Karpas-422 (cell line): ENCODE results near the gene SERTAD4. TPM values are rescaled to one million over a fixed set of nuclear protein-coding genes. Genes with fewer than 3 reads are reported as not detected.
"Not testable (repeated sequence)": the region's sequence is repeated elsewhere in the genome, so short reads cannot be mapped to it uniquely, and the experiment has no call there.

Source experiments
- DNase-seq: peaks from one replicate; pipeline ENCODE4 v3.0.0-alpha.2; 2015
- H2AFZ ChIP-seq: fragments of 200-600 bp; sonication (generic); 2 replicates; pipeline ENCODE4 v1.6.1; 2014; ENCODE audit warnings: antibody characterized with exemption, low read length, mixed read lengths
- H3K27ac ChIP-seq: fragments of 200-600 bp; sonication (generic); 2 replicates; pipeline ENCODE4 v1.5.1; 2014; ENCODE audit warnings: mild to moderate bottlenecking, low read length, moderate library complexity
- H3K27me3 ChIP-seq: fragments of 200-600 bp; sonication (generic); 2 replicates; pipeline ENCODE4 v1.6.1; 2014; ENCODE audit warnings: low read length, mixed read lengths
- H3K36me3 ChIP-seq: fragments of 200-600 bp; sonication (generic); 2 replicates; pipeline ENCODE4 v1.6.1; 2014; ENCODE audit warnings: low read length, mixed read lengths; ENCODE audit not compliant: insufficient read depth
- H3K4me1 ChIP-seq: fragments of 200-600 bp; sonication (generic); 2 replicates; pipeline ENCODE4 v1.6.1; 2014; ENCODE audit warnings: mild to moderate bottlenecking, low read length, mixed read lengths
- H3K4me2 ChIP-seq: fragments of 200-600 bp; sonication (generic); 2 replicates; pipeline ENCODE4 v1.6.1; 2014; ENCODE audit warnings: low read length, low read depth, mild to moderate bottlenecking; ENCODE audit not compliant: poor library complexity, severe bottlenecking
- H3K4me3 ChIP-seq: fragments of 200-600 bp; sonication (generic); 2 replicates; pipeline ENCODE4 v1.5.1; 2014; ENCODE audit warnings: mild to moderate bottlenecking, antibody characterized with exemption, low read length, mixed read lengths
- H3K79me2 ChIP-seq: fragments of 200-600 bp; sonication (generic); 2 replicates; pipeline ENCODE4 v1.6.1; 2014; ENCODE audit warnings: mild to moderate bottlenecking, low read length, mixed read lengths
- H3K9ac ChIP-seq: fragments of 200-600 bp; sonication (generic); 2 replicates; pipeline ENCODE4 v1.6.0; 2014; ENCODE audit warnings: low read length
- H3K9me2 ChIP-seq: fragments of 200-600 bp; sonication (generic), shearing (Covaris generic); replicated peaks from 2 replicates; pipeline ENCODE4 v1.6.0; 2014; ENCODE audit warnings: mild to moderate bottlenecking, low read length, moderate library complexity; ENCODE audit not compliant: insufficient read depth
- H3K9me3 ChIP-seq: fragments of 300-700, 200-600 bp; sonication (generic); 2 replicates; pipeline ENCODE4 v1.6.1; 2014; ENCODE audit warnings: low read length, mixed read lengths
- H4K20me1 ChIP-seq: fragments of 200-600 bp; sonication (generic); 2 replicates; pipeline ENCODE4 v1.6.1; 2014; ENCODE audit warnings: mild to moderate bottlenecking, antibody characterized with exemption, low read length, low read depth; ENCODE audit not compliant: insufficient read depth
- total RNA-seq: library from RNA; depleted of rRNA; stranded (reverse); fragments of >200 nt; shearing (Covaris generic); gene quantifications from 2 replicates; pipeline ENCODE4 v1.2.3, GENCODE V29; 2014; ENCODE audit warnings: low replicate concordance

The SERTAD4 gene
- total RNA-seq, 1 experiment from 2014 or later = not detected

GRCh38 chr1:210260096-210260495 is 27.5 kb downstream of the SERTAD4 start:
- Histone ChIP-seq H3K27me3 (no peaks in the 10 kb centered on the region), H3K4me3 (no peak overlapping the region), H3K4me1 (no peaks in the 10 kb centered on the region), H2AFZ (no peak overlapping the region), H3K9me2 (no peaks in the 10 kb centered on the region), H3K9ac (no peak overlapping the region), H3K79me2 (no peaks in the 10 kb centered on the region), H3K36me3 (no peaks in the 10 kb centered on the region), H3K27ac (no peak overlapping the region), H3K9me3 (no peaks in the 10 kb centered on the region), H3K4me2 (no peak overlapping the region), H4K20me1 (no peaks in the 10 kb centered on the region)
- DNase-seq = no peak

DNA sequence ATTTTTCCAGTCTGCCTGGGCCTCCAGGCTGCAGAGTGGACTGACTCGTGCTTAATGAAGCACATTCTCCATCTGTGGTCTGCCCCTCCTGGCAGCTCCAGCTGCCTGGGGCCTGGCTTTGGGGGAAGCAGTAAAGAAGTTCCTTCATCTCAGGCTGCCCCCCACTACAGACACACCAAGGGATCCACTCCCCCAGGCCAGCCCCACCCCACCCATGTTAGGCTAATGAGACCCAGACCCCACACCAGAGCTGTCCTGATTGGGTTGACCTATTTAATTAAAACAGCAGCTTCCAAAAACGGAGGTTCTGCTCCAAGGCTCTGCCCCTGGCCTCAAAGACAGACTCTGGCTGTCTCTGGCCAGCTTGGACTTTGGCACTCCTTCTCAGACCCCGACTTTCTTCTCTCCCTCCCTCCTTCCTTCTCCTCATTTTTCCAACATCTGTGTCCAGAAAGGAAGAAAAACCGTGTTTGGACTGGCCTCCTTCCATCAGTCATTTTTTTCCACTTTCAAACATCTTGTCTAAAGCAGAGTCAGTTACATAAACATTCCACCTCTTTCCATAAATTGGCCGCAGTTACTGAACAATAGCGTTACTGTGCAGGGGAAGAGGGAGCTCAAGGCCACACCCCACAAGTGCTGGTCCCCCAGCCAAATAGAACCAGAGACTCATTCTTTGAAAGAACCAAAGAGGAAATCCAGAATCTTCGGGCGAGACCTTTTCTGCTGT is 29.7 kb downstream of the SERTAD4 start:
- Histone ChIP-seq H3K4me1 (no peaks in the 10 kb centered on the region), H3K9ac (no peak overlapping the region), H4K20me1 (no peaks in the 10 kb centered on the region), H3K4me2 (no peak overlapping the region), H3K36me3 (no peaks in the 10 kb centered on the region), H3K9me3 (no peaks in the 10 kb centered on the region), H3K9me2 (no peaks in the 10 kb centered on the region), H3K4me3 (no peak overlapping the region), H3K79me2 (no peaks in the 10 kb centered on the region), H3K27ac (no peak overlapping the region), H2AFZ (no peak overlapping the region), H3K27me3 (no peaks in the 10 kb centered on the region)
- DNase-seq = no peak

DNA sequence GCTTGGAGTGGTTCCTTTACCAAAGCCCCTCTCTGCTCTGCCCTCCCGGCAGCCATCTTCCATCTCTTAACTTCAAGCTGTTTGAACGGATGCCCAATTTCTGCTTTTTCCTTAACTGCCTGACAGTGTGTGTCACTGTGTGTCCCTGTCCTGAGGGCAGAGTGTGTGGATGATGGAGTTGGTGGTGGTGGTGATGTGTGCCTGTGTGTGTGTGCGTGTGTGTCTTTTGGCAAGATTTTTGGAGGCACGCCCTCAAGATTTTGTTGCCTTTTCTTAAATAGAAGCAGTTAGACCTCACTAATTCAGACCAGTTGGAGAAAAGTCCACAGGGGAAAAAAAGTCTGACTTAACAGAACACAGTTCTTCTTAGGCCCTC is 30.3 kb downstream of the SERTAD4 start:
- Histone ChIP-seq H3K4me1 (no peaks in the 10 kb centered on the region), H2AFZ (no peak overlapping the region), H3K79me2 (no peaks in the 10 kb centered on the region), H3K9me2 (no peaks in the 10 kb centered on the region), H3K36me3 (no peaks in the 10 kb centered on the region), H3K4me3 (no peak overlapping the region), H3K4me2 (no peak overlapping the region), H4K20me1 (no peaks in the 10 kb centered on the region), H3K9ac (no peak overlapping the region), H3K27ac (no peak overlapping the region), H3K27me3 (no peaks in the 10 kb centered on the region), H3K9me3 (no peaks in the 10 kb centered on the region)
- no peak for DNase-seq

- Histone ChIP-seq H3K9me3 (no peaks in the 10 kb centered on the region), H3K27ac (no peak overlapping the region), H2AFZ (no peak overlapping the region), H3K36me3 (no peaks in the 10 kb centered on the region), H3K9me2 (no peaks in the 10 kb centered on the region), H3K4me3 (no peak overlapping the region), H3K79me2 (no peaks in the 10 kb centered on the region), H4K20me1 (no peaks in the 10 kb centered on the region), H3K4me2 (no peak overlapping the region), H3K27me3 (no peaks in the 10 kb centered on the region), H3K4me1 (no peaks in the 10 kb centered on the region), H3K9ac (no peak overlapping the region)
- DNase-seq = no peak
Measured at GRCh38 chr1:210263963-210264362, 31.4 kb downstream of the SERTAD4 start.

DNA sequence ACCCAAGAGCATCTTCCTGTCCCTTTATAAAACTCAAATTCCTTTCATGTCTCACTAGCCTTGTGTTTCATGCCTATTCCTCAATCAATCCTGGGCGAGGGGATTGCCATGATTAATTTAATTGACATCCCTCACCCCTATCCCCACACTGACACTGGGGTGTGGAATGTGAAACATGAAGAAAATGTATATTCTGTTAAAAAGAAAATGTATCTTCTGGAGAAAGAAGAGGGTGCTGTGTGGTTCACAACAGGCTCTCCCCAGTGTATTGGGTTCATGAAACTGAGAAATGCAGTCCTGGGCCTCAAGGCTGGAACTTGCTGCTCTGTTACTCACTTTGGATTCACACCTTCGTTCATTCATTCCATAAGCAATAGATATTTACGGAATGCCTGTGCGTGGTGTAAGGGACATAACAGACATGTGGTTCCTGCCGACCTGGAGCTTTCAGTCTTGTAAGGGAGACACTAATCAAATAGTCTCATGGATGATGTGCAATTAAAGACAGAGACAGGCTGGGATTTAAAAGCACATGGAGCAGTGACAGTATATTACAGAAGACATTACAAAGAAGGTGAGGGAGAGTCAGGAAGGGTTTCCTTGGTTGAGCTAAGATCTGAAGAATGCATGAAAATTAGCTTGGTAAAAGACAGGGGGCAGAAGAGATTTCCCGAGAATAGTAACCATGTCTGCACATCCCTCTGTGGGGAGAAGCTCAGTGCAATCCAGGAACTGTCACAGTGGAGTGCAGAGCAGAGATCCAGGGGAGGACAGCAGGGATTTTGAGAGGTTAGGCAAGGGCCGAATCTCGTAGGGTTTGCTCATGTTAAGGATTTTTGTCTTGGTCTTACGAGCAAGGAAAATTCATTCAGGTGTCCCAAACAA is 32.1 kb downstream of the SERTAD4 start:
- no peaks in the 10 kb centered on the region for H3K36me3 ChIP-seq
- no peak overlapping the region for H3K27ac ChIP-seq
- no peaks in the 10 kb centered on the region for H3K79me2 ChIP-seq
- H3K9ac ChIP-seq = no peak overlapping the region
- H3K4me2 ChIP-seq = no peak overlapping the region
- H3K27me3 ChIP-seq = no peaks in the 10 kb centered on the region
- no peaks in the 10 kb centered on the region for H3K4me1 ChIP-seq
- DNase-seq = no peak
- no peaks in the 10 kb centered on the region for H3K9me3 ChIP-seq
- H2AFZ ChIP-seq = no peak overlapping the region
- no peak overlapping the region for H3K4me3 ChIP-seq
- H3K9me2 ChIP-seq = no peaks in the 10 kb centered on the region
- H4K20me1 ChIP-seq = no peaks in the 10 kb centered on the region

- not testable (repeated sequence) for H2AFZ ChIP-seq, H3K4me3 ChIP-seq, H3K79me2 ChIP-seq, H3K4me1 ChIP-seq, H3K9me2 ChIP-seq, DNase-seq, H3K9ac ChIP-seq, H4K20me1 ChIP-seq, H3K36me3 ChIP-seq, H3K9me3 ChIP-seq, H3K4me2 ChIP-seq, H3K27me3 ChIP-seq, H3K27ac ChIP-seq
Measured at GRCh38 chr1:210265392-210265955, 32.9 kb downstream of the SERTAD4 start.

DNA sequence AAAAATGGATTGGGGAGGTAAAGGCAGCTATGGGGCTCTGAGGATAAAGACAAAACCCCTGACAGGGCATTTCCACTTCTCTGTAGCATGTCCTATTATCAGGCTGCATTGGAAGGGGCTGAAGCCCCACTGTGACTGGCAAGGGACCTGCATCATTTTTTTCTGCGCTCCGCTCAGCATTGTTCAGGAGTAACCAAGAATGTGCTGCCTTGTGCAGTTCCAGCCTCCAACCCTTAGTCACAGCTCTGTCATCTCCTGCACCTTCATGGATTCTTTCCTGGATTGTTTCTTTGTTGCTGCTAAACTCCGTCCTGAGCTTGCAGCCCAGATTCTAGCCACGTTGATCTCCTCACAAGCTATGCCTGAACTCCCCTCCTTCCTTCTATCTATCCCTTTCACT is 37.4 kb downstream of the SERTAD4 start:
- no peak overlapping the region for H2AFZ ChIP-seq
- H3K27me3 ChIP-seq = no peaks in the 10 kb centered on the region
- H3K9me2 ChIP-seq = no peaks in the 10 kb centered on the region
- no peak overlapping the region for H3K4me3 ChIP-seq
- H3K79me2 ChIP-seq = no peaks in the 10 kb centered on the region
- H3K36me3 ChIP-seq = no peaks in the 10 kb centered on the region
- H3K4me2 ChIP-seq = no peak overlapping the region
- no peaks in the 10 kb centered on the region for H4K20me1 ChIP-seq
- no peaks in the 10 kb centered on the region for H3K4me1 ChIP-seq
- H3K9me3 ChIP-seq = no peaks in the 10 kb centered on the region
- no peak for DNase-seq
- H3K9ac ChIP-seq = no peak overlapping the region
- H3K27ac ChIP-seq = no peak overlapping the region

DNA sequence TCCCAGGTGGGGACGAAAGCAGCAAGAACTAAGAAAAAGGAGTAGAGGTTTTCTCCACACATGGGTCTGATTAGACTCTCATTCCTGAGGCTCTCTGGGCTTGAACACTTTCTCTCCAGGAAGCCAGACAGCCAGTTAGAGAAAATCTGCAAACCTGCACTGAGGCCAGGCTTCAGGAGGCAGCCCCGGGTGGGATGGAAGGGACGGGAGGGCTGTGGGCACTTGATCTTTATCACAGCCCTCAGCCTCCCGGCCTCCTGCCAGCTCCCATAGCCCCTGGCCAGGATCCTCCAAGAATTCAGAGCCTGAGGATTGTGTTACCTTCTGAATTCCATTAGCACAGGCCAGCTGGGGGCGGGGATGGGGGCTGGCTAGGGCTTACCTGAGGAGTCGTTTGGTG is 40.1 kb downstream of the SERTAD4 start:
- Histone ChIP-seq H3K4me1 (no peaks in the 10 kb centered on the region), H3K9me2 (no peaks in the 10 kb centered on the region), H3K9ac (no peak overlapping the region), H3K27ac (no peak overlapping the region), H3K79me2 (no peaks in the 10 kb centered on the region), H3K4me2 (no peak overlapping the region), H3K27me3 (no peaks in the 10 kb centered on the region), H2AFZ (no peak overlapping the region), H3K36me3 (no peaks in the 10 kb centered on the region), H4K20me1 (no peaks in the 10 kb centered on the region), H3K4me3 (no peak overlapping the region), H3K9me3 (no peaks in the 10 kb centered on the region)
- no peak for DNase-seq
